Astrocyte (in vitro differentiated cells and primary cell): ENCODE data around the gene TVP23A. TPM values are rescaled to one million over a fixed set of nuclear protein-coding genes. Genes with fewer than 3 reads are reported as not detected.
A peak's percentile ranks its signal among the peaks of the same experiment; 100 is the strongest.

ENCODE experiments used
- DNase-seq: peaks from one replicate; pipeline ENCODE4 v3.0.0-alpha.2; 2010; ENCODE audit warnings: low read depth
- FAIRE-seq: peaks from 2 replicates; lab custom pipeline; 2011; peaks lifted over from hg19 to GRCh38; lab: Jason Lieb, UNC
- H2AFZ ChIP-seq: 2 replicates; pipeline ENCODE4 v1.6.0; 2012; ENCODE audit warnings: low read depth, low read length, inconsistent platforms
- H3K27ac ChIP-seq: 2 replicates; pipeline ENCODE4 v1.5.1; 2011; ENCODE audit warnings: low read depth, low read length, inconsistent platforms
- H3K27me3 ChIP-seq: 2 replicates; pipeline ENCODE4 v1.6.0; 2011; ENCODE audit warnings: low read length, inconsistent platforms; ENCODE audit not compliant: insufficient read depth
- H3K36me3 ChIP-seq: 2 replicates; pipeline ENCODE4 v1.5.1; 2011; ENCODE audit warnings: low read length, inconsistent platforms; ENCODE audit not compliant: insufficient read depth
- H3K4me1 ChIP-seq: 2 replicates; pipeline ENCODE4 v1.5.1; 2011; ENCODE audit warnings: low read length, inconsistent platforms; ENCODE audit not compliant: insufficient read depth
- H3K4me2 ChIP-seq: 2 replicates; pipeline ENCODE4 v1.6.0; 2012; ENCODE audit warnings: low read length, inconsistent platforms
- H3K4me3 ChIP-seq: 2 replicates; pipeline ENCODE4 v1.5.1; 2011; ENCODE audit warnings: low read depth, mild to moderate bottlenecking, low read length, inconsistent platforms; ENCODE audit not compliant: insufficient read depth
- H3K79me2 ChIP-seq: 2 replicates; pipeline ENCODE4 v1.6.0; 2012; ENCODE audit warnings: mild to moderate bottlenecking, low read length, inconsistent platforms; ENCODE audit not compliant: insufficient read depth
- H3K9ac ChIP-seq: 2 replicates; pipeline ENCODE4 v1.6.0; 2012; ENCODE audit warnings: mild to moderate bottlenecking, low read length, inconsistent platforms
- H3K9me3 ChIP-seq: 2 replicates; pipeline ENCODE4 v1.5.1; 2012; ENCODE audit warnings: low read depth, mild to moderate bottlenecking, low read length, inconsistent platforms; ENCODE audit not compliant: insufficient read depth
- H4K20me1 ChIP-seq: 2 replicates; pipeline ENCODE4 v1.6.0; 2012; ENCODE audit warnings: low read length, inconsistent platforms; ENCODE audit not compliant: insufficient read depth
- H3K27ac Mint-ChIP-seq: one replicate; pipeline ENCODE4 v1.8.0; 2021; ENCODE audit warnings: mild to moderate bottlenecking, mixed read lengths; ENCODE audit not compliant: unreplicated experiment
- H3K27me3 Mint-ChIP-seq: one replicate; pipeline ENCODE4 v1.8.0; 2021; ENCODE audit warnings: low read depth, mixed read lengths; ENCODE audit not compliant: unreplicated experiment
- H3K36me3 Mint-ChIP-seq: one replicate; pipeline ENCODE4 v1.8.0; 2021; ENCODE audit warnings: low read depth, mixed read lengths; ENCODE audit not compliant: unreplicated experiment
- H3K4me1 Mint-ChIP-seq: one replicate; pipeline ENCODE4 v1.8.0; 2021; ENCODE audit warnings: low read depth, mixed read lengths; ENCODE audit not compliant: unreplicated experiment
- H3K4me3 Mint-ChIP-seq: one replicate; pipeline ENCODE4 v1.8.0; 2021; ENCODE audit warnings: mild to moderate bottlenecking, moderate library complexity, mixed read lengths; ENCODE audit not compliant: unreplicated experiment
- H3K9me3 Mint-ChIP-seq: one replicate; pipeline ENCODE4 v1.8.0; 2021; ENCODE audit warnings: mild to moderate bottlenecking, mixed read lengths; ENCODE audit not compliant: unreplicated experiment
- CTCF ChIP-seq: IDR thresholded peaks from 2 replicates; pipeline ENCODE4 v1.5.1; 2011; ENCODE audit warnings: low read depth, mild to moderate bottlenecking, inconsistent platforms, low read length, moderate library complexity; ENCODE audit not compliant: insufficient read depth
- EZH2 ChIP-seq: IDR thresholded peaks from 2 replicates; pipeline ENCODE4 v1.6.1; 2012; ENCODE audit warnings: mild to moderate bottlenecking, low read length, inconsistent platforms; ENCODE audit not compliant: insufficient read depth
- total RNA-seq: library from RNA; stranded (reverse); gene quantifications from 2 replicates; pipeline ENCODE4 v1.2.1, GENCODE V29; 2021

Gene TVP23A
- total RNA-seq, 1 donor from 2014 or later, result 0.34 TPM

DNA sequence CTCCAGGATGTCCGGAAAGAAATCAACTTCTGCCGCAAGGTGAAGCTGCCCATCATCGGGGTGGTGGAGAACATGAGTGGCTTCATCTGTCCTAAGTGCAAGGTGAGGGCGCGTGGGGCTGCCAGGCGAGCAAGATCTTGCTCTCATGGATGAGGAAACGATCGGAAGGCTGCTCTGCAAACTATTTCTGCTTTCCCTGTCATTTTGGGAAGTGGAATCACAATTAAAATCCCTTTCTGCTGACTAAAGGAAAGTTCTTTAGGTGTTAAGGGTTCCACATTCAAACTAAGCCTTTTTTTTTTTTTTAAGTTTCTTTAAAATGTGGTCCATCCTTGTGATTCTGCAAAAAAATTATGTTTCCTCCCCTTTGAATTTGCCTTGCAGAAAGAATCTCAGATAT is 57.2 kb downstream of the TVP23A start:
- H3K27me3 ChIP-seq, result no peaks in the 10 kb centered on the region
- H3K4me2 ChIP-seq, result no peak overlapping the region
- H3K4me3 ChIP-seq, result no peak overlapping the region
- H3K36me3 ChIP-seq, result peaks cover 17% of the 10 kb centered on the region
- H3K9me3 Mint-ChIP-seq, result no peaks in the 10 kb centered on the region
- no peak overlapping the region for H3K4me3 Mint-ChIP-seq
- peaks cover under 1% of the 10 kb centered on the region for H3K4me1 ChIP-seq
- no peak overlapping the region for H2AFZ ChIP-seq
- TF ChIP-seq EZH2, result no peak
- no peak for TF ChIP-seq CTCF
- H3K9ac ChIP-seq, result no peak overlapping the region
- no peak overlapping the region for H3K27ac Mint-ChIP-seq
- H3K9me3 ChIP-seq, result no peaks in the 10 kb centered on the region
- H3K4me1 Mint-ChIP-seq, result no peaks in the 10 kb centered on the region
- H3K27ac ChIP-seq, result no peak overlapping the region
- FAIRE-seq (no peak), DNase-seq (no peak)
- H3K27me3 Mint-ChIP-seq, result no peaks in the 10 kb centered on the region
- H4K20me1 ChIP-seq, result no peaks in the 10 kb centered on the region
- H3K36me3 Mint-ChIP-seq, result peaks cover 20% of the 10 kb centered on the region
- no peaks in the 10 kb centered on the region for H3K79me2 ChIP-seq

- Mint-ChIP-seq H3K9me3 (no peaks in the 10 kb centered on the region), H3K36me3 (peaks cover 20% of the 10 kb centered on the region), H3K27ac (no peak overlapping the region), H3K27me3 (no peaks in the 10 kb centered on the region), H3K4me3 (no peak overlapping the region), H3K4me1 (peaks cover under 1% of the 10 kb centered on the region)
- peaks cover 17% of the 10 kb centered on the region for H3K36me3 ChIP-seq
- H4K20me1 ChIP-seq, result no peaks in the 10 kb centered on the region
- no peak overlapping the region for H3K27ac ChIP-seq
- no peak overlapping the region for H2AFZ ChIP-seq
- no peaks in the 10 kb centered on the region for H3K79me2 ChIP-seq
- TF ChIP-seq EZH2, result no peak
- no peak for TF ChIP-seq CTCF
- no peak overlapping the region for H3K4me2 ChIP-seq
- no peaks in the 10 kb centered on the region for H3K27me3 ChIP-seq
- DNase-seq (no peak), FAIRE-seq (no peak)
- peaks cover 5% of the 10 kb centered on the region for H3K4me1 ChIP-seq
- H3K4me3 ChIP-seq, result no peak overlapping the region
- no peak overlapping the region for H3K9ac ChIP-seq
- no peaks in the 10 kb centered on the region for H3K9me3 ChIP-seq
Observed at GRCh38 chr16:10760858-10761257, 57.7 kb downstream of the TVP23A start.

DNA sequence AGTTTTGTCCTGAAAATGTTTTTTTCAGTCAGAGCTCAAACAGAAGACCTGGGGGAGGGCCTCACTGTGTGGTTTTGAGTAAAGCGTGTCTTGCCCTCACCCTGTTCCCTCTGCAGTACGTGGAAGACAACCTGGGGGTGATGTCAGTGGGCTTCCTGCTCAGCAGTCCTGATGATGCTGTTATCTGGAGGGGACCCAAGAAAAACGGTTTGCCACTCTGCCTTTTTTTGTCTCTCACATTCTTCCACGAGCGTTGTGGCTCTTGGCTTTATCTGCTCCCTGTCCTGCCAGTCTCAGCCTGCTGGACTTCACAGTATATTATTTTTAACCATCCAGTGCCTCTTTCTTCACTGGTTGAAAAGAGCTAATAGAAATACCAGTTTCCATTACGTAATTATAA is 62.0 kb downstream of the TVP23A start:
- no peaks in the 10 kb centered on the region for H3K27me3 ChIP-seq
- H3K4me1 ChIP-seq, result peaks cover 19% of the 10 kb centered on the region
- H4K20me1 ChIP-seq, result peaks cover 4% of the 10 kb centered on the region
- FAIRE-seq (peak; percentile 13), DNase-seq (peak; percentile 60)
- Mint-ChIP-seq H3K27ac (peak overlapping the region; percentile 26), H3K4me1 (peaks cover 19% of the 10 kb centered on the region), H3K27me3 (no peaks in the 10 kb centered on the region), H3K9me3 (no peaks in the 10 kb centered on the region), H3K36me3 (peaks cover 6% of the 10 kb centered on the region), H3K4me3 (no peak overlapping the region)
- no peaks in the 10 kb centered on the region for H3K79me2 ChIP-seq
- no peak overlapping the region for H3K4me3 ChIP-seq
- TF ChIP-seq EZH2 (no peak), CTCF (no peak)
- peak overlapping the region; percentile 11 for H3K4me2 ChIP-seq
- H3K9me3 ChIP-seq, result no peaks in the 10 kb centered on the region
- H2AFZ ChIP-seq, result no peak overlapping the region
- H3K27ac ChIP-seq, result no peak overlapping the region
- H3K9ac ChIP-seq, result no peak overlapping the region
- peaks cover 17% of the 10 kb centered on the region for H3K36me3 ChIP-seq
